Lower leg skin (tissue), 4 donors: ENCODE results near the gene DOK5. TPM values are rescaled to one million over a fixed set of nuclear protein-coding genes. Genes with fewer than 3 reads are reported as not detected.

ENCODE experiments used
- DNase-seq, 2 donors: peaks; one replicate each; pipeline ENCODE4 v3.0.0-alpha.2; 2019; ENCODE audit warnings: low spot score in 2 of 2
- H3K4me3 ChIP-seq: fragments of 200-600 bp; sonication (generic); 2 replicates; pipeline ENCODE4 v1.5.1; 2017; ENCODE audit warnings: mild to moderate bottlenecking, low read depth; ENCODE audit not compliant: poor library complexity, severe bottlenecking
- CTCF ChIP-seq, 3 donors: fragments of 450-650 bp; IDR thresholded peaks; one replicate each; pipeline ENCODE4 v1.5.1; 2016; ENCODE audit warnings: antibody characterized with exemption in 3 of 3, mild to moderate bottlenecking in 3 of 3, moderate library complexity in 2 of 3
- POLR2A ChIP-seq, 2 donors: fragments of 450-650 bp; IDR thresholded peaks; one replicate each; pipeline ENCODE4 v1.6.1; 2016 to 2017; ENCODE audit warnings: antibody characterized with exemption in 2 of 2, mild to moderate bottlenecking in 1 of 2, moderate library complexity in 1 of 2
- WGBS, 2 donors: methylation state at CpG; one replicate each; pipeline ENCODE4 v1.1.5; 2018; 5-methylcytosine and 5-hydroxymethylcytosine counted together
- intact Hi-C: fragments of 100-400 bp; cut with DNase I; formaldehyde crosslinking; loops from one replicate; pipeline ENCODE4 v1.15.0; 2023; ENCODE audit warnings: low total_unique reads
- total RNA-seq, 4 donors: library from RNA; depleted of rRNA; stranded (reverse); fragments of >200 nt; gene quantifications; one replicate each; pipeline ENCODE4 v1.1.0, GENCODE V29; 2016

The DOK5 gene
- total RNA-seq, 4 donors from 2014 or later = 0.23 to 1.3 (median 1.2) TPM; not detected in 1

GRCh38 chr20:54640800-54641199 lies 165.4 kb downstream of the DOK5 start:
- no peak for TF ChIP-seq POLR2A (IDR thresholded peaks at IDR 0.05)
- no peak for TF ChIP-seq CTCF (IDR thresholded peaks at IDR 0.05)
- DNase-seq = no peak
- intact Hi-C loops = loop anchor here (10.0 kb wide), 1 partner anchor 416 kb away; no protein-coding TSS in a partner anchor
- 61 to 62% methylated on average over 2 of the region's 2 CpGs for WGBS, 2 donors
- no peak overlapping the region for H3K4me3 ChIP-seq

- no peak for DNase-seq
- 67 to 81% methylated on average over 18 of the region's 18 CpGs for WGBS, 2 donors
- intact Hi-C loops = loop anchor here (10.0 kb wide), 1 partner anchor 418 kb away; no protein-coding TSS in a partner anchor
- H3K4me3 ChIP-seq = no peak overlapping the region
- no peak for TF ChIP-seq CTCF (IDR thresholded peaks at IDR 0.05)
- TF ChIP-seq POLR2A (IDR thresholded peaks at IDR 0.05) = no peak
Observed at GRCh38 chr20:54642864-54643667, 167.7 kb downstream of the DOK5 start.

- 51 to 58% methylated on average over 4 of the region's 4 CpGs for WGBS, 2 donors
- intact Hi-C loops = loop anchor here (10.0 kb wide), 1 partner anchor 419 kb away; no protein-coding TSS in a partner anchor
- no peak for DNase-seq
Observed at GRCh38 chr20:54643761-54644160, 168.4 kb downstream of the DOK5 start.

GRCh38 chr20:54645445-54646155 lies 170.2 kb downstream of the DOK5 start:
- DNase-seq = no peak
- 58 to 59% methylated on average over 8 of the region's 8 CpGs for WGBS, 2 donors
- intact Hi-C loops = loop anchor here (5.0 to 10.0 kb wide), 2 partner anchors 421 to 548 kb away; no protein-coding TSS in a partner anchor
- no peak overlapping the region for H3K4me3 ChIP-seq
- TF ChIP-seq POLR2A (IDR thresholded peaks at IDR 0.05) = no peak
- TF ChIP-seq CTCF (IDR thresholded peaks at IDR 0.05) = no peak

More at GRCh38 chr20:54643761-54644160, 168.4 kb downstream of the DOK5 start:
- no peak for TF ChIP-seq POLR2A (IDR thresholded peaks at IDR 0.05)
- no peak for TF ChIP-seq CTCF (IDR thresholded peaks at IDR 0.05)
- no peak overlapping the region for H3K4me3 ChIP-seq

- no peak overlapping the region for H3K4me3 ChIP-seq
- DNase-seq = no peak
- intact Hi-C loops = loop anchor here (5.0 to 10.0 kb wide), 2 partner anchors 421 to 549 kb away; no protein-coding TSS in a partner anchor
- 76 to 80% methylated on average over 4 of the region's 4 CpGs for WGBS, 2 donors
- TF ChIP-seq POLR2A (IDR thresholded peaks at IDR 0.05) (no peak), CTCF (IDR thresholded peaks at IDR 0.05) (no peak)
Observed at GRCh38 chr20:54646156-54646517, 170.7 kb downstream of the DOK5 start.
